ENCODE results near the gene KIF24.
A peak's percentile ranks its signal among the peaks of the same experiment; 100 is the strongest.
"Not testable (repeated sequence)": the region's sequence is repeated elsewhere in the genome, so short reads cannot be mapped to it uniquely, and the experiment has no call there.

Gene KIF24

DNA sequence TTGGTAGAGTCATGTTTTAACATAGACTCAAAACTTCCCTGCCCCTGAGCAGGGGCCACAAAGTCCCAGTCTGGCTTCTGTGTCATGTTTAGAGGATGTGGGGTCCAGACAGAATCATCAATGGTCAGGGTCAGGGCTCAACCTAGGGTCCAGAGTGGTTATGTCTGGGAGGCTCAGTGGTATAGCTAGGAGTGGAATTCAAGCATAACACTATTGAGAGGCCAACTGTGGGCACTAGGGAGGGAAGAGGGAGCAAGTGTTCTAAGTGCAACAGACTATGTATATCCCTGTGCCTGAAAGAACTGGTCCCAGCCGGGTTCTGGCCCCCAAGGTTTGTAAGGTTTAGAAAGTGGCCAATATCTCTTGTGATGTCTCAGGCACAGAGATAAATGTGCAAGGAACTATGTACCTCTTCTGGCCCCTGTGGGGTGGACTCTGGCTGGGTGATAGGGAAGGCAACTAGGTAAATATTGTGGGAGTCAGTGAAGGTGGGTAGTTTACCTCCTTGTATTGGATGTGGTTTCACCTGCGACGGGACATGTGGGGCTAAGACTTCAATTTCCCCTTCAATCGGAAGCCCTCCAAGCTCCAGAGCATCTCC, 33.6 kb upstream of the KIF24 start:
- DNase-seq = no peak

DNA sequence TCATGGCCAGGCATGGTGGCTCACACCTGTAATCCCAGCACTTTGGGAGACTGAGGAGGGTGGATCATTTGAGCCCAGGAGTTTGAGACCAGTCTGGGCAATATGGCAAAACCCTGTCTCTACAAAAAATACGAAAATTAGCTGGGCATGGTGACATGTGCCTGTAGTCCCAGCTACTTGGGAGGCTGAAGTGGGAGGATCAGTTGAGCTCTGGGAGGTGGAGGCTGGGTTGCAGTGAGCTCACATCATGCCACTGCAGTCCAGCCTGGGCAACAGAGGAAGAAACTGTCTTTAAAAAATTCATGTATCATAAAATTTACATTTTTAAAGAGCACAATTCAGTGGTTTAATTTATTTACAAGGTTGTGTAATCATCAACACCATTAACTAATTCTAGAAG, 23.9 kb upstream of the KIF24 start:
- DNase-seq = not testable (repeated sequence)

DNA sequence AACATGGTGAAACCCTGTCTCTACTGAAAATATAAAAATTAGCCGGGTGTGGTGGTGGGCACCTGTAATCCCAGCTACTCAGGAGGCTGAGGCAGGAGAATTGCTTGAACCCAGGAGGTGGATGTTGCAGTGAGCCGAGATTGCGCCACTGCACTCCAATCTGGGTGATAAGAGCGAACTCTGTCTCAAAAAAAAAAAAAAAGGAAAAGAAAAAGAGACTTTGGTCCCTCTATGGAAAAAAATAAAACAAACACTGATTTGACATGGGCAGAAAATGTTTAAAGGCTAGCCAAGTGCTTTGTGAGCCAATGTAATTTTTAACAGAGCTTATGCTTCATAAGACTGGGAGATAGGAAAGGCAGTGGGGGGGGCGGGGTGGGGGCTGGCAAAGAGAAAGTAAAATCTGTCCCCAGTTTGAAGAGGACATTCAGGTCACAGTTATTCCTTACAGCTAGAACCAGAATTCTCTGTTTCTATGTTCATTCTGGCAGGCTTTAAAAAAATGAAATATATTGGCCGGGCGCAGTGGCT, 23.1 kb upstream of the KIF24 start:
- DNase-seq = not testable (repeated sequence)

DNA sequence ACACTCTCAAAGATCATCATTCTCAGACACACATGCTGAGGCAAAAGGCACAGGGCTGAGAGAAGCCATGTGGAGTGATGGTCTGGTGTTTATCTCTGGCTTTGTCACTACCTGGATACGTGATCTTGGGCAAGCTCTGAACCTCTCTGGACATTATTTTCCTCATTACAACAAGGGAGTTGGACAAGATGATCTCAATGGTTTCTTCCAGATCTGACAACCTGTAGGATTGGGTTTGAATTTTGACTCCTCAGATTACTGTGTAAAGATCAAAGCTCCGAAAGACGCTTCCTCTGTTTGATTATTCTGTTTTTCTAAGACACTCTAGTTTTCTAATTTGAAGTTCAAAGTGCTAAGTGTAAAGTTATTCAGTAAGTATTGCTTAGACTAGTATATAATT, 20.3 kb upstream of the KIF24 start:
- DNase-seq = no peak

DNA sequence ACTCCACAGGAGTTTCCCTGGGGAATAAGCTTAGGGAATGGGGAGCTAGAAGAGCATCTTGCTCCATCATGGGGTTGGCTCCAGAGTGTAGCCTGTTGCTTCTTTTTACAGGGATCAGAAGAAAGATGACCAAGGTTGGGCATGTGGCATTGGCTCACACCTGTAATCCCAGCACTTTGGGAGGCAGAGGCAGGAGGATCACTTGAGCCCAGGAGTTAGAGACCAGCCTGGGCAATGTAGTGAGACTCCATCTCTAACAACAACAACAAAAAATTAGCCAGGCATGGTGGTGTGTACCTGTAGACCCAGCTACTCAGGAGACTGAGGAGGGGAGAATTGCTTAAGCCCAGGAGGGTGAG, 18.7 kb upstream of the KIF24 start:
- no peak for DNase-seq

DNA sequence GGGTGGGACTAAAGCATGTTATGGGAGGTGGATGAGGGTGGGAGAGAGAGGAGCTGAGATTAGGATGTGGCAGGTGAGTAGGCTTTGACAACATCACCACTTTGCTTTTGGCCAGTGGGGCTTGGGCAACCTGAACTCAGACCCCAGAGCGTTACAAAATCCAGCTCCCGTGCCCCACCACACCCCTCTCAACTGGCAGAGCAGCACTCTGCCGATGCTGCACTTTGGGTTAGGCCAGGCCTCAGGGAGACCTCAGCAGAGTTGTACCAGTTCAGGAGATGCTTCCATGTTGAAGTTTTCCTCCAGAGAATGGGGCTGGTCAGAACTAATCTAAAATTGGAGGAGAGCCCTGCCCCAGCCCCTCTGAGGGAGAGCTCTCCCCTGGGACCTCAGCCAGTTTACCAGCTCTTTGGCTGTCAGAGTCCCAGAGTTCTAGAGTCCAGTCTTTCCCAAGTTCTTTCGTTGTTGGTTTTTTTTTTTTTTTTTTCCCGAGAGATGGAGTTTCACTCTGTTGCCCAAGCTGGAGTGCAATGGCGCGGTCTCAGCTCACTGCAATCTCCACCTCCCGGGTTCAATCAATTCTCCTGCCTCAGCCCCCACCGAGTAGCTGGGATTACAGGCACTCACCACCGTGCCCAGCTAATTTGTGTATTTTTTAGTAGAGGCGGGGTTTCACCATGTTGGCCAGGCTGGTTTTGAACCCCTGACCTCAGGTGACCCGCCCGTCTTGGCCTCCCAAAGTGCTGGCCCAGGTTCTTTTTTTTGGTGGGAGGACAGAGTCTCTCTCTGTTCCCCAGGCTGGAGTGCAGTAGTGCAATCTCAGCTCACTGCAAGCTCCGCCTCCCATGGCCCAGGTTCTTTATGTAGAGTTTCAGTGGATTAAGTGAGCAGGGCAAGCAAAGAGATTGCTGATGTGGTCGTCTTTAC, 18.1 kb upstream of the KIF24 start:
- no peak for DNase-seq

DNA sequence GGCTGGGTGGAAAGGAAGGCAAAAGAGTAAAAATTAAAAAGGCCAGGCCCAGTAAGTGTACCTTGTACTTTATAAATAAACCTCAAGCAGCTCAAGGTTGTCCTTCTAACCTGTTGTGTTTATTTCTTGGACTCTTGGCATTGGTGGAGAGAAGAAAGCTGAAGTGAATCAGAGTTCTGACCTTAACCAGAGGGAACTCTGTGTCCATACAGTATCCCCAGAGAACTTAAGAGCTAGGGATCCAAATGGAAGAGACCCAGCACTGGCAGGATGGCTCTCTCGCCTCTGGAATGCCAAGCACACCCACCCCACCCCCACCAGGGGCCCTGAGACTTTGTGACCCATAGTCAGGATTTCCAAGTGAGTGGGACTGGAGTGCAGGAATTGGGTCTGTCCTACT, 14.5 kb upstream of the KIF24 start:
- no peak for DNase-seq

DNA sequence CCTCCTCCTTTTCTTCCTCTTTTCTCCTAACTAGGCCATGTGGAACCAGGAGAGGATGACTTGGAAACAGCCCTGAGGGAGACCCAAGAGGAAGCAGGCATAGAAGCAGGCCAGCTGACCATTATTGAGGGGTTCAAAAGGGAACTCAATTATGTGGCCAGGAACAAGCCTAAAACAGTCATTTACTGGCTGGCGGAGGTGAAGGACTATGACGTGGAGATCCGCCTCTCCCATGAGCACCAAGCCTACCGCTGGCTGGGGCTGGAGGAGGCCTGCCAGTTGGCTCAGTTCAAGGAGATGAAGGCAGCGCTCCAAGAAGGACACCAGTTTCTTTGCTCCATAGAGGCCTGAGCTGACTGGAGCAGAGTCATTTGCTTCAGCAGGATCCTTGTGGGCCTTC, 14.0 kb upstream of the KIF24 start:
- no peak for DNase-seq

DNA sequence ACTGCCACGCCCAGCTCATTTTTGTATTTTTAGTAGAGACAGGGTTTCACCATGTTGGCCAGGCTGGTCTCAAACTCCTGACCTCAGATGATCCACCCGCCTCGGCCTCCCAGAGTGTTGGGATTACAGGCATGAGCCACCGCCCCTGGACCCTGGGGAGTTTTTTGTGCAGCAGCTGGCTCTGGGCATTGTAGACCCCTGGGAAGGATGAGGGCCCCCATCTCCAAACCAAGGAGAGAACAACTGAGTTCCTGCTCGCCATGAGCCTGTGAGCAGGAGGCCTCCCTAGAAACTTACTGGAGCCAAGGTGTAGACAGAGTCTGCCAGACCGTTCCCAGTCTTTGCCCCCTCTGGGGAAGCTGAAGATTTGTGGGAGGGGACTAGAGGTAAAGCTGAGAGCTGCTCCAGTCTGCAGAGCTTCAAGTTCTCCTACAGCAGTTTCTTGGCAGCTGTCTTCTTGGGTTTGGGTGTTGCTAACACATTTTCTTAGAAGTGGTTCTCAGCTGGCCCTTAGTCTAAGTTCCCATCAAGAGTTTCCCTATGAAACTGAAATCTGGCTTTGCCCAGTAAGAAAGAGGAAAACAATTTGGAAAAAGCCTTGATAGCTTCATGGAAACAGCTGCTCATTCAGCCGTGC, 12.7 kb upstream of the KIF24 start:
- no peak for DNase-seq

DNA sequence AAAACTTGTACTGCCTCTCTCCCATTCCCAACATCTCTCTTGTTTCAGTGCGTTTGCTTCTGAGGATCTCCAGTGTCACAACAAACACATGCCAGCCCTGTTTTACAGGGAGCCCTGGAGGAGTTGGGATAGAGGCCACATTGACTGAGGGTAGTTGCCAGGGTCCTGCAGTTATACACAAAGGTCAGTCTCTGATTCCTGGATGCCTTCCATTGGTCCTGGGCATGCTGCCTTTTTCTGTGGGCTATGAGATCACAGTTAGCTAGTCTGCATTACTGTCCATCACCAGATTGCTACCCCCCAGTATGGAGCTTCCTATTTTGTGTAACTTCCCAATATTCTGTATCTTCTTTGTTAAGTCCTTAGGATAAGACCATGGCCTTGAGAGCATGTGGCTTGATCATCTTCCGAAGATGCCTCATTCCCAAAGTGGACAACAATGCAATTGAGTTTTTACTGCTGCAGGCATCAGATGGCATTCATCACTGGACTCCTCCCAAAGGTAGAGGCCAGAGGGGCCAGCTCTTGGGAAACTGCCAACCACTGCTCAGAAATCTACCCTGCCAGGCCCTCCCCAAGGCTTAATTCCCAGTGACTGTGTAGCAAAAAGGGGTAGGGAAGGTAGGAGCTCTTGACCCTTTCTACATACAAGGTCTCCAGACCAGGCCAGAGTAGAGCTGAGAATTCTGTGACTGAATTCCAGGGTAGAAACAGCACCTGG, 9.8 kb upstream of the KIF24 start:
- no peak for DNase-seq

DNA sequence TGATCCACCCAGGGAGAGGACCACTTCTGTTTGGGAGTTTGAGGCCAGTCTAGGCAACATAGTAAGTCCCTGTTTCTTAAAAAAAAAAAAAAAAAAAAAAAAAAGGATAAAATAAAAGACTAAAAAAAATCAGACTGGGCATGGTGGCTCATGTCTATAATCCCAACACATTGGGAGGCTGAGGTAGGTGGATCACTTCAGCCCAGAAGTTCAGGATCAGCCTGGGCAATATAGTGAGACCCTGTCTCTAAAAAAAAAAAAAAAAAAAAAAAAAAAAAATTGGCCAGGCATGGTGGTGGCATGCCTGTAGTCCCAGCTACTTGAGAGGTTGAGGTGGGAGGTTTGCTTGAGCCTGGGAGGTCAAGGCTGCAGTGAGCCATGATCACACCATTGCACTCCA, 9.0 kb upstream of the KIF24 start:
- DNase-seq = not testable (repeated sequence)

DNA sequence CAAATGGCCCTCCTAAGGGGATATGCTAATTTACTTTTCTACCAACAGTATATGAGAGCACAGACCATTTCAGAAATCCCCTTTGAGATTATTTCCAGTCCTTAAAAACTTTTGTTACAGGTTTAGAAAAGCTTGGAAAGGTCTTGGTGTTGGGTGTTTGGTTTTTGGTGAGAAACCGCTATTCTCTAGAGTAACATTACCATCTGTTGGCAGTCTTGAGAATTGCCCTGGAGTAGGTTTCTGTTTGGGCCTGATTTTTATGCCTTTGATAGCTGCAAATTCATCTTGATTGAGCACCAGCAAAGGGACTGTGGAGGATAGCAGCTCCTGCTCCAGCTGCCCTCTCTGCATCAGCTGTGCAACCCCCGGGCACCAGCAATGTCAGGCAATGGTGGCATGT, 8.3 kb upstream of the KIF24 start:
- no peak for DNase-seq

DNA sequence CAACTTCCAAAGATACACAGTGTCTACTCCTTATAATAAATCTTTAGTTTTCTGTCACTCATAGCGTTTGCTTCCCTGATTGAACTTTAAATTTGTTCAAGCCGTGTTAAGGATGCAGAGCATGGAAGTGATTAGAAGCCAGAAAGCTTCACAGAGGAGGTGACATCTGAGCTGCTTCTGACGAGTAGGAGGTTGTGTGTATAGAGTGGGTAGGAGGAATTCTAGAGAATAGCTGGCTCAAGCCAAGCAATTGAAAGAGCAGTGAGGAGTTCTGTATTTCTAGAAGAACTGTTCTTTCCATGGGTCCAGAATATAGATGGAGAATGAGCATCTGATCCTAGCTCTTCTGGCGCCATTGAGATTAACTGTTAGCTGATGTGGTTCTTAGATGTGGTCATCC, 6.3 kb upstream of the KIF24 start:
- DNase-seq = no peak

DNA sequence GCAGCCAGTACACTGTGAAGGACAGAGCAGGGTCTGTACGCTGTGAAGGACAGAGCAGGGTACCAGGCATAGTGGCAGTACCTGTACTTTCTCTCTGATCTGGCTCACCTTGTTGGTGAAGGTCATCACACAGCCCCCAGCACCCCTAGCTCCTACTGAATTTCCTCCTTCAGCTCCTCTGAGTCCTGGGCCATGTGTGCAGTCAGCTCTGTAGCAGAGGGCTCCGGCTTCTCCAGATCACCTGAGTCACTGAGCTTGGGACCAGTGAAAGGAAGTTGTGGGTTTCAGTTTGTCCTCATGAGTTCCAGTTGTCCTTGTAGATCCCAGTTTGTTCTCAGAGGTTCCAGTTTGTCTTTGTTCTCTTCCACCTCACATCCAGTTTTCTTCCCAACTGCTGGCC, 5.8 kb upstream of the KIF24 start:
- no peak for DNase-seq

DNA sequence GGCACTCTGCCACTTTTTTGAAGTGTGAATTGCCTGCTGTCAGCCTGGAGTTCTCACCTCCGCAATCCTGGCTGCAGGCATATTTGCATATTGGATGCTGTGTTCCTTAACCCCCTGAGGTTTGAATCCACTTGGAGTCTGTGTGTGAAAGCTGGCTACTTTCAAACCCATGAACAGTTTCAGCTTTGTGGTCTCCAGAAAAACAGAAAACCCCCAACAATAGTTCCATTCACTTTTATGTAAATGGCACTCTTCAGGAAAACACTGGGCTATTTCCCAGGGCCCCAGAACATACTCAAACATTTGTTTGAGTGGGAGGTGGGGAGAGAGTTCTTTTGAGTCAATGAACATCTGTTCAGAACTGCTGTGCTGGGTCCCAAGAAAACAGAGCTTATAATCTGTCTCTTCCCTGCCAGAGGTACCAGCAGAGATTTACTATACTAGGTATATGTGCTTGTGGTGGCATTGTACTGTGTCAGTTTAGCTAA, 5.3 kb upstream of the KIF24 start:
- no peak for DNase-seq

DNA sequence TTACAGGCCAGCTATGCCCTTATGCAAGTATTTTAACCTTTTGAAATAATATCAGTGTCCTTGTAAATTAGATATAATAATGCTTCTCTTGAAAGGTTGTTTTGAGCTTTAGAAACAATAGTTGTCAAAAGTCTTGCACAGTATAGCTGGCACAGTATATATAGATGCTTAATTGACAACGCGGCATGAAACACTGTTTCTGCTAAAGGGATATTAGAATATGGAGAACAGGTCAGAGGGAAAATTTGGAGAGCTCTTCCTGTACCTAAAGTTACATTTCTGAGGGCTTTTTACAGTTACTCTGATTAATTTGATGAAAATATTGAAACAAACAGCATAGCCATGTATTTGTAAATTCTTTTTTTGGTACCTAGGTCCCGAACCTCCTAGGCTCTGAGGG, 4.8 kb upstream of the KIF24 start:
- DNase-seq = no peak

DNA sequence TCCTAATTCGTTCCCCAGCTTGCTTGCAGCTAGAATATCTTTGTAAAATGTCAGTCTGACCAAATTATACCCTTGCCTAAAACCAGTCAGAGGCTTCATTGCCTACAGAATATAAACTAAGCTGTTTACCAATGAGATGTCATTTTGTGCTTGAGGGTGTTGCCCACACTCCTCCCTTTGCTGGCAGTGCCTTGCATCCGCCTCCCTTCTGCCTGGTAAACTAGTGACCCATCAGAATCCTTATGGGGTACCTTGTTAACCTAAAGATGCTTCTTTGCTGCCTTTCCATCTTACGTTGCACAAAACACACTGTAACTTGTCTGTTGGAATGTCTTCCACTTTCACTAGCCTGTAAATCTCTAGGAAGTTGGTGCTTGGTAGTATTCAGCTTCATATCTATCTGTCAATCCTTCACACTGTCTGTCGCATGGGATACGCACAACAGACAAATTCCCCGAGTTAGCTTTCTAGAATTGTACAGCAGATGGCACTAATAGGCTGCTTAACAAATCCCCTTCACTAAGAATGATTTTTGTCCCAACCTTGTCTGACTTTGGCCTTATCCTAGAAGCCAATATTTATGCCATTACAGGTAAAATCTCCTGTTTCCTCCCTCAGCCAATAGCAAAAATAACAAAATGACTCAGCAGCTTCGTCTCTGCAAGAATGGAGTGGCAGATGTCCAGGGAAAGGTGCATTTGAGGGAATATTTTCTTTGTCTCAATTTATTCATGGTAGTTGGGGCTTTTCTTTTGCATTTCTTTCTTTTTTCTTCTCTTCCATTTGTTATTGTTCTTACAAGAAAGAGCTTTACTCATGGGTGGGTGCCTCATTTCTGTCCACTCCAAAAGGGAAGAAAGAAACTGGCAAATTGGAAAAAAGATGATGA, 3.3 kb upstream of the KIF24 start:
- DNase-seq = peak; percentile 79

DNA sequence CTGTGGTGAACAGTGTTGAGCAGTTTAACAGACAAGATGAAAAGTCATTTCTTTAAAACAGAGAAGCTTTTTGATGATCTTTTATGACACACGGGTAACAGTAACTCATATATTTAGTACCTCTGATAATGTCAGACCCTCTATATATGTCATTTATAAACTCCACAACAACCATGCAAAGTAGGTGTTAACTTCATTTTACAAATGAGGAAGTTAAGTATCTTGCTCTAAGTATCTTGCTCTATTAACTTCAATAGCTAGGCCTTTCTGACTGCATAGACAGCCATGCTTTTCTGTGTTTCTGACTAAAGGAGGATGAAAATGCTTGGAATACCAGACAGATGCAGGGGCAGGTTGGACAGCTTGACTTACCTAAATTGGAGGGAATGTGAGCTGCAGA, 2.1 kb upstream of the KIF24 start:
- DNase-seq = peak; percentile 55

DNA sequence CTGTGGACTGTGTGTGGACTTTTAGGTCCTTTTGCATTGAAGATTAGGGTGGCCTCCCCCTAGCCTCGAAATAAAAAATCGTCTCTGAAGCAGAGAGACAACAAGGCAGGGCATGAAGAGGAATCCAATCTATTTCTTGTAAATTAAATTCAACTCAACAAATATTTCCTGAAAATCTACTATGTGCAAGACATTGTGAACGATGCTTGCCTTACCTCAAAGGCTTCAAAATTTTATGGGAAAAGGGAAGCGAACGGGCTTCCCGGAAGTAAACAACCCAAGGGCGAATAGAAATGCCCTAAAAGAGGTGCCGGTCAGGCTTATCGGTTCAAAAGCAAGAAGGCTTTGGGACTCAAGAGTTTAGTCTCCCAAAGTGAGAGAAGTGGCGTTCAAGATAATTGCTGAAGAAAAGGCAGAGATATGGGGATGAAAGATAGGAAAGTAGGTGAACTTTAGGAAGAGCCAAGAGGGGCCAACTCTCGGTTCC, 525 bp downstream of the KIF24 start:
- peak; percentile 80 for DNase-seq

DNA sequence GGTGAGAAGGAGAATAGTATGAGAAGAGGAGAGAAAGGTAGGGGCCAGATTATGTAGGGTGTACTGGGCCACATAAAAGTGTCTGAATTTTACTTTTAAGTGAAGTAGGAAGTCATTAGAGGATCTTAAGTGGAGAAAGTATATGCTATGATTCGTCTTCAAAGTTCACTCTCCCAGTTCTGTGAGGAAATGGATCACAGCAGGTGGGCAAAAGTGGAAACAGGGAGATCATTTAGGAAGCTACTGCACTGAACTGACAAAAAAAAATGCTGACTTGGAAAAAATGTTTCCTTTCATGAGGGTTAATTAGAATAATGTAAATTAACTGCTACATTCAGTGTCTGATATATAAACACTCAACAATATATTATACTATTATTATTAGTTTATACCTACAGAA, 2.4 kb downstream of the KIF24 start:
- no peak for DNase-seq

DNA sequence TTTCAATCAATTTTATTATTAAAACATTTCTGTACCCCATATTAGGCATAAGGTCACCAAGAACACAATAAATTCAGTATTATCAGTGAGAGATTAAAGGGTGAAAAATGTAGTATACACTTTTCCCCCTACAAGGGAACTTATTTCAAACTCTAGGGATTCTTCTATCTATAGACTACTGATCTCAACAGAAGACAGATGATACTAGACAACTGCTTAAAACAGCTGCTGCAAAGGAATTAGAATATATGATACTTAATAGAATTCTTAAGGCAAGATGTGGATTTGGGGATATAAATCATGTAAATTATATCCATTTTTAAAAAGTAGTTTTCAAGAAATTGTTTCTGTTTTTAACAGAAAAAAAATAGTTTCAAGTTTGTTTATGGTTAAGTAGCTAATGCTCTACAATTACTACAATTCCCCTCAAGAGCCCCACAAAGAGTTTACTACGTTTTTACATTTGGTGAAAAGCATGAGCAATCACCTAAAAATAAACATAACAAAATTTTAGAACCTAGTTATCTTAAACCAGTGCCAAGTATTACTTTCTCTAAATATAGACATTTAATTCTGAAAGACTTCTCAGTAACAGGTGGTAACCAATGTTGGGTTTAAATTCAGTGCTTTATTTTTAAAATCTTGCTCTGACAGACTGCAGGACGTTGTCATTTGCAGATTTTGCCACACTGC, 6.0 kb downstream of the KIF24 start:
- no peak for DNase-seq
